Kidney glomerular epithelial cell (primary cell): Measurements from ENCODE around the gene TBCE.

Experiments
- DNase-seq: peaks from one replicate; lab custom pipeline; 2025; lab: John Stamatoyannopoulos, UW

The TBCE gene

GRCh38 chr1:235367000-235367908, at the start of gene TBCE:
Gene TBCE (plus strand): TSS chr1:235367427. CDS start chr1:235380050, 12,623 bp downstream.
- peak; percentile 98 for DNase-seq

- no peak for DNase-seq
Measured at GRCh38 chr1:235319255-235319654, 48.0 kb upstream of the TBCE start.

GRCh38 chr1:235320521-235321179, 46.6 kb upstream of the TBCE start:
- no peak for DNase-seq

- no peak for DNase-seq
Measured at GRCh38 chr1:235324296-235324695, 42.9 kb upstream of the TBCE start.

- DNase-seq: no peak
Measured at GRCh38 chr1:235325139-235325538, 42.1 kb upstream of the TBCE start.

- DNase-seq: no peak
Measured at GRCh38 chr1:235325854-235326253, 41.4 kb upstream of the TBCE start.

GRCh38 chr1:235326719-235327558, 40.3 kb upstream of the TBCE start:
- no peak for DNase-seq

GRCh38 chr1:235327559-235328270, 39.5 kb upstream of the TBCE start, which contains the start of gene ARID4B:
Gene ARID4B (minus strand): TSS chr1:235328179. CDS start chr1:235326919, 1,260 bp downstream.
- DNase-seq: no peak

- DNase-seq: peak; percentile 100
Measured at GRCh38 chr1:235328271-235329138, 38.7 kb upstream of the TBCE start, which contains the start of gene GGPS1. Gene GGPS1 (plus strand): TSS chr1:235328570. CDS start chr1:235335265, 6,695 bp downstream.

- no peak for DNase-seq
Measured at GRCh38 chr1:235329139-235329902, 37.9 kb upstream of the TBCE start.

GRCh38 chr1:235330918-235331285, 36.3 kb upstream of the TBCE start:
- no peak for DNase-seq

GRCh38 chr1:235331401-235331800, 35.8 kb upstream of the TBCE start:
- DNase-seq: no peak

GRCh38 chr1:235336903-235337302, 30.3 kb upstream of the TBCE start:
- peak; percentile 10 for DNase-seq

- no peak for DNase-seq
Measured at GRCh38 chr1:235339746-235340145, 27.5 kb upstream of the TBCE start.

GRCh38 chr1:235341334-235341733, 25.9 kb upstream of the TBCE start:
- no peak for DNase-seq

- DNase-seq: no peak
Measured at GRCh38 chr1:235342039-235342438, 25.2 kb upstream of the TBCE start.

- DNase-seq: no peak
Measured at GRCh38 chr1:235342471-235342870, 24.8 kb upstream of the TBCE start.

GRCh38 chr1:235343726-235344125, 23.5 kb upstream of the TBCE start:
- no peak for DNase-seq

- DNase-seq: no peak
Measured at GRCh38 chr1:235351441-235351840, 15.8 kb upstream of the TBCE start.

GRCh38 chr1:235351898-235352297, 15.3 kb upstream of the TBCE start:
- no peak for DNase-seq
